Activated naive CD4-positive, alpha-beta T cell (primary cell): ENCODE results near the gene GPER1.

Experiments used
- DNase-seq, 4 experiments: peaks; one replicate each; lab custom pipeline; 2025; lab: John Stamatoyannopoulos, UW

The GPER1 gene

GRCh38 chr7:1053816-1054370, 34.0 kb upstream of the GPER1 start:
- DNase-seq: no peak

GRCh38 chr7:1054438-1054837, 33.5 kb upstream of the GPER1 start:
- DNase-seq: no peak

GRCh38 chr7:1054861-1055450, 33.0 kb upstream of the GPER1 start:
- DNase-seq: peak in 3 of 4 experiments; percentile 17 to 68 (median 54)

GRCh38 chr7:1055491-1055955, 32.4 kb upstream of the GPER1 start:
- no peak for DNase-seq

GRCh38 chr7:1055956-1056784, 31.7 kb upstream of the GPER1 start:
- no peak for DNase-seq

GRCh38 chr7:1056785-1057410, 31.0 kb upstream of the GPER1 start:
- DNase-seq: no peak

- DNase-seq: no peak
Observed at GRCh38 chr7:1057416-1058291, 30.3 kb upstream of the GPER1 start.

- no peak for DNase-seq
Observed at GRCh38 chr7:1058311-1058710, 29.6 kb upstream of the GPER1 start.

- DNase-seq: no peak
Observed at GRCh38 chr7:1058821-1059199, 29.1 kb upstream of the GPER1 start.

GRCh38 chr7:1059200-1060091, 28.5 kb upstream of the GPER1 start:
- no peak for DNase-seq

GRCh38 chr7:1060315-1061072, 27.4 kb upstream of the GPER1 start:
- DNase-seq: no peak

- DNase-seq: no peak
Observed at GRCh38 chr7:1061180-1061579, 26.7 kb upstream of the GPER1 start.

- DNase-seq: no peak
Observed at GRCh38 chr7:1062296-1063294, 25.3 kb upstream of the GPER1 start.

- no peak for DNase-seq
Observed at GRCh38 chr7:1063361-1063760, 24.6 kb upstream of the GPER1 start.

GRCh38 chr7:1064581-1064980, 23.3 kb upstream of the GPER1 start:
- no peak for DNase-seq

GRCh38 chr7:1065263-1065584, 22.7 kb upstream of the GPER1 start:
- no peak for DNase-seq

- DNase-seq: peak; percentile 61 to 84 (median 68)
Observed at GRCh38 chr7:1065585-1066241, 22.2 kb upstream of the GPER1 start.

GRCh38 chr7:1066242-1066588, 21.7 kb upstream of the GPER1 start:
- DNase-seq: no peak
